ENCODE measurements around the gene DCLK2. TPM values are rescaled to one million over a fixed set of nuclear protein-coding genes. Genes with fewer than 3 reads are reported as not detected.

Gene DCLK2
- total and polyA plus RNA-seq, 2 of the 13 experiments (the other 11 are each of a cell fraction or from before 2014, with no cell fraction given) = not detected

GRCh38 chr4:150098214-150098613, 20.0 kb downstream of the DCLK2 start:
- ATAC-seq = no peak
- ChIA-PET CTCF (ENCODE audit: low intra/inter-chr PET ratio, low total read pairs) (no interaction called here), POLR2A (no interaction called here)
- WGBS (ENCODE audit: low lambda C conversion rate) = 5% methylated on average over 4 of the region's 4 CpGs
- in situ Hi-C loops (cut with HindIII; ENCODE audit: extremely low pct_ligation_motif_present, low pct_unique_long_range_greater_than_20kb) (no loop called here), intact Hi-C loops (cut with micrococcal nuclease; ENCODE audit: unreplicated experiment) (no loop called here)
- no peaks in the 10 kb centered on the region for H3K36me3 ChIP-seq (replicated peaks in 1 of 2; ENCODE audit: control insufficient read depth in 1 of 2, insufficient read depth in 2 of 2, low read length in 2 of 2)
- FAIRE-seq = no peak
- no peaks in the 10 kb centered on the region for H4K20me1 ChIP-seq (ENCODE audit: insufficient read depth, low read length)
- H3K9ac ChIP-seq (ENCODE audit: insufficient read depth, low read depth, low read length) = no peak overlapping the region
- no peak for DNase-seq (ENCODE audit: low spot score)
- H3K79me2 ChIP-seq (ENCODE audit: insufficient read depth, low read length) = no peaks in the 10 kb centered on the region
- no peaks in the 10 kb centered on the region for H3K9me3 ChIP-seq (ENCODE audit: low read length)
- H2AFZ ChIP-seq (ENCODE audit: low read length) = no peak overlapping the region
- H3K4me1 ChIP-seq (ENCODE audit: insufficient read depth, low read length) = no peaks in the 10 kb centered on the region
- H3K27me3 ChIP-seq (ENCODE audit: control insufficient read depth in 1 of 2, insufficient read depth in 2 of 2, low read length in 2 of 2) = peaks cover 0 to 5% of the 10 kb centered on the region in 2 experiments; a peak in 2 of 5 replicates
- no peak overlapping the region for H3K27ac ChIP-seq (ENCODE audit: extremely low read length, insufficient read depth, low read length)
- H3K4me2 ChIP-seq (ENCODE audit: low read depth, low read length) = no peak overlapping the region
- no TSS peak for BruUV-seq (replicated peaks)
- H3K4me3 ChIP-seq (replicated peaks in 1 of 3; ENCODE audit: insufficient read depth in 1 of 3, low read depth in 2 of 3, low read length in 3 of 3) = no peak overlapping the region
- no peak for TF ChIP-seq IRF2 (CRISPR knock-in tag; IDR thresholded peaks at IDR 0.05)
- TF ChIP-seq CCAR2 (optimal IDR thresholded peaks at IDR 0.05; ENCODE audit: low read depth, low read length) = no peak
- no peak for TF ChIP-seq FOXM1 (CRISPR knock-in tag; IDR thresholded peaks at IDR 0.05)
- TF ChIP-seq ZIK1 (CRISPR knock-in tag; IDR thresholded peaks at IDR 0.05; ENCODE audit: borderline replicate concordance, low read depth) = no peak
- TF ChIP-seq BCL6 (CRISPR knock-in tag; IDR thresholded peaks at IDR 0.05) = no peak
- TF ChIP-seq, protein P1, sequence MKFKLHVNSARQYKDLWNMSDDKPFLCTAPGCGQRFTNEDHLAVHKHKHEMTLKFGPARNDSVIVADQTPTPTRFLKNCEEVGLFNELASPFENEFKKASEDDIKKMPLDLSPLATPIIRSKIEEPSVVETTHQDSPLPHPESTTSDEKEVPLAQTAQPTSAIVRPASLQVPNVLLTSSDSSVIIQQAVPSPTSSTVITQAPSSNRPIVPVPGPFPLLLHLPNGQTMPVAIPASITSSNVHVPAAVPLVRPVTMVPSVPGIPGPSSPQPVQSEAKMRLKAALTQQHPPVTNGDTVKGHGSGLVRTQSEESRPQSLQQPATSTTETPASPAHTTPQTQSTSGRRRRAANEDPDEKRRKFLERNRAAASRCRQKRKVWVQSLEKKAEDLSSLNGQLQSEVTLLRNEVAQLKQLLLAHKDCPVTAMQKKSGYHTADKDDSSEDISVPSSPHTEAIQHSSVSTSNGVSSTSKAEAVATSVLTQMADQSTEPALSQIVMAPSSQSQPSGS (CRISPR knock-in tag; IDR thresholded peaks at IDR 0.05) = no peak
- TF ChIP-seq IKZF1 (IDR thresholded peaks at IDR 0.05) = no peak
- no peak for TF ChIP-seq ZBTB40 (IDR thresholded peaks at IDR 0.05)
- TF ChIP-seq ZBTB40 (CRISPR knock-in tag; IDR thresholded peaks at IDR 0.05) = no peak
- TF ChIP-seq, protein P2, sequence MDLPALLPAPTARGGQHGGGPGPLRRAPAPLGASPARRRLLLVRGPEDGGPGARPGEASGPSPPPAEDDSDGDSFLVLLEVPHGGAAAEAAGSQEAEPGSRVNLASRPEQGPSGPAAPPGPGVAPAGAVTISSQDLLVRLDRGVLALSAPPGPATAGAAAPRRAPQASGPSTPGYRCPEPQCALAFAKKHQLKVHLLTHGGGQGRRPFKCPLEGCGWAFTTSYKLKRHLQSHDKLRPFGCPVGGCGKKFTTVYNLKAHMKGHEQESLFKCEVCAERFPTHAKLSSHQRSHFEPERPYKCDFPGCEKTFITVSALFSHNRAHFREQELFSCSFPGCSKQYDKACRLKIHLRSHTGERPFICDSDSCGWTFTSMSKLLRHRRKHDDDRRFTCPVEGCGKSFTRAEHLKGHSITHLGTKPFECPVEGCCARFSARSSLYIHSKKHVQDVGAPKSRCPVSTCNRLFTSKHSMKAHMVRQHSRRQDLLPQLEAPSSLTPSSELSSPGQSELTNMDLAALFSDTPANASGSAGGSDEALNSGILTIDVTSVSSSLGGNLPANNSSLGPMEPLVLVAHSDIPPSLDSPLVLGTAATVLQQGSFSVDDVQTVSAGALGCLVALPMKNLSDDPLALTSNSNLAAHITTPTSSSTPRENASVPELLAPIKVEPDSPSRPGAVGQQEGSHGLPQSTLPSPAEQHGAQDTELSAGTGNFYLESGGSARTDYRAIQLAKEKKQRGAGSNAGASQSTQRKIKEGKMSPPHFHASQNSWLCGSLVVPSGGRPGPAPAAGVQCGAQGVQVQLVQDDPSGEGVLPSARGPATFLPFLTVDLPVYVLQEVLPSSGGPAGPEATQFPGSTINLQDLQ (CRISPR knock-in tag; IDR thresholded peaks at IDR 0.05) = no peak
- TF ChIP-seq MEF2D (CRISPR knock-in tag; IDR thresholded peaks at IDR 0.05) = no peak
- TF ChIP-seq ZNF549 (CRISPR knock-in tag; IDR thresholded peaks at IDR 0.05) = no peak
